Stimulated activated CD4-positive, alpha-beta T cell treated with anti-CD3 and anti-CD28 coated beads, Interleukin-1b, Interleukin-23, amount 100 ng/mL, for 48 hours (primary cell): ENCODE data around the gene ZNF783.
"Not testable (repeated sequence)": the region's sequence is repeated elsewhere in the genome, so short reads cannot be mapped to it uniquely, and the experiment has no call there.

Experiments
- DNase-seq: peaks from one replicate; pipeline ENCODE4 v3.0.0-alpha.2; 2020

The ZNF783 gene

GRCh38 chr7:149261829-149262617 is at the start of gene ZNF783:
Gene ZNF783 (plus strand): TSS chr7:149262196. CDS start chr7:149262334, 138 bp downstream.
- peak; percentile 87 for DNase-seq

GRCh38 chr7:149214020-149214720 is 47.8 kb upstream of the ZNF783 start:
- no peak for DNase-seq

GRCh38 chr7:149216402-149216801 is 45.6 kb upstream of the ZNF783 start:
- DNase-seq: no peak

GRCh38 chr7:149217570-149217969 is 44.4 kb upstream of the ZNF783 start:
- DNase-seq: no peak

GRCh38 chr7:149218469-149219420 is 43.3 kb upstream of the ZNF783 start:
- DNase-seq: no peak

GRCh38 chr7:149220534-149220933 is 41.5 kb upstream of the ZNF783 start:
- DNase-seq: no peak

- DNase-seq: no peak
Measured at GRCh38 chr7:149223176-149223575, 38.8 kb upstream of the ZNF783 start.

GRCh38 chr7:149223761-149224160 is 38.2 kb upstream of the ZNF783 start:
- DNase-seq: no peak

- no peak for DNase-seq
Measured at GRCh38 chr7:149224352-149224751, 37.6 kb upstream of the ZNF783 start.

- no peak for DNase-seq
Measured at GRCh38 chr7:149225106-149225505, 36.9 kb upstream of the ZNF783 start.

GRCh38 chr7:149225656-149226055 is 36.3 kb upstream of the ZNF783 start:
- no peak for DNase-seq

GRCh38 chr7:149226366-149226765 is 35.6 kb upstream of the ZNF783 start:
- not testable (repeated sequence) for DNase-seq

- no peak for DNase-seq
Measured at GRCh38 chr7:149226840-149227494, 35.0 kb upstream of the ZNF783 start.

- DNase-seq: no peak
Measured at GRCh38 chr7:149228831-149229471, 33.0 kb upstream of the ZNF783 start.

GRCh38 chr7:149229526-149229925 is 32.5 kb upstream of the ZNF783 start:
- DNase-seq: no peak

- DNase-seq: no peak
Measured at GRCh38 chr7:149232362-149232761, 29.6 kb upstream of the ZNF783 start.

- DNase-seq: peak; percentile 52
Measured at GRCh38 chr7:149233655-149234204, 28.3 kb upstream of the ZNF783 start.

- no peak for DNase-seq
Measured at GRCh38 chr7:149237502-149237901, 24.5 kb upstream of the ZNF783 start.

GRCh38 chr7:149238051-149238450 is 23.9 kb upstream of the ZNF783 start:
- DNase-seq: no peak

- DNase-seq: peak; percentile 91
Measured at GRCh38 chr7:149239345-149240143, 22.5 kb upstream of the ZNF783 start, which contains the start of gene ZNF212. Gene ZNF212 (plus strand): TSS chr7:149239651. CDS start chr7:149239779, 128 bp downstream.

GRCh38 chr7:149240637-149241036 is 21.4 kb upstream of the ZNF783 start:
- no peak for DNase-seq
